Lower leg skin (tissue), 4 donors: Measurements from ENCODE around the gene ARHGAP12. TPM values are rescaled to one million over a fixed set of nuclear protein-coding genes. Genes with fewer than 3 reads are reported as not detected.
"Not testable (repeated sequence)": the region's sequence is repeated elsewhere in the genome, so short reads cannot be mapped to it uniquely, and the experiment has no call there.

Source experiments
- DNase-seq, 2 donors: peaks; one replicate each; pipeline ENCODE4 v3.0.0-alpha.2; 2019; ENCODE audit warnings: low spot score in 2 of 2
- H3K4me3 ChIP-seq: fragments of 200-600 bp; sonication (generic); 2 replicates; pipeline ENCODE4 v1.5.1; 2017; ENCODE audit warnings: mild to moderate bottlenecking, low read depth; ENCODE audit not compliant: poor library complexity, severe bottlenecking
- POLR2A ChIP-seq, 2 donors: fragments of 450-650 bp; IDR thresholded peaks; one replicate each; pipeline ENCODE4 v1.6.1; 2016 to 2017; ENCODE audit warnings: antibody characterized with exemption in 2 of 2, mild to moderate bottlenecking in 1 of 2, moderate library complexity in 1 of 2
- WGBS, 2 donors: methylation state at CpG; one replicate each; pipeline ENCODE4 v1.1.5; 2018; 5-methylcytosine and 5-hydroxymethylcytosine counted together
- intact Hi-C: fragments of 100-400 bp; cut with DNase I; formaldehyde crosslinking; loops from one replicate; pipeline ENCODE4 v1.15.0; 2023; ENCODE audit warnings: low total_unique reads
- total RNA-seq, 4 donors: library from RNA; depleted of rRNA; stranded (reverse); fragments of >200 nt; gene quantifications; one replicate each; pipeline ENCODE4 v1.1.0, GENCODE V29; 2016
- TF ChIP-seq, protein P1 (sequence below), 3 donors: fragments of 450-650 bp; IDR thresholded peaks; one replicate each; pipeline ENCODE4 v1.5.1; 2016; ENCODE audit warnings: antibody characterized with exemption in 3 of 3, mild to moderate bottlenecking in 3 of 3, moderate library complexity in 2 of 3

ARHGAP12 gene
- total RNA-seq, 4 donors from 2014 or later: 29.9 to 35.2 (median 31.4) TPM

DNA sequence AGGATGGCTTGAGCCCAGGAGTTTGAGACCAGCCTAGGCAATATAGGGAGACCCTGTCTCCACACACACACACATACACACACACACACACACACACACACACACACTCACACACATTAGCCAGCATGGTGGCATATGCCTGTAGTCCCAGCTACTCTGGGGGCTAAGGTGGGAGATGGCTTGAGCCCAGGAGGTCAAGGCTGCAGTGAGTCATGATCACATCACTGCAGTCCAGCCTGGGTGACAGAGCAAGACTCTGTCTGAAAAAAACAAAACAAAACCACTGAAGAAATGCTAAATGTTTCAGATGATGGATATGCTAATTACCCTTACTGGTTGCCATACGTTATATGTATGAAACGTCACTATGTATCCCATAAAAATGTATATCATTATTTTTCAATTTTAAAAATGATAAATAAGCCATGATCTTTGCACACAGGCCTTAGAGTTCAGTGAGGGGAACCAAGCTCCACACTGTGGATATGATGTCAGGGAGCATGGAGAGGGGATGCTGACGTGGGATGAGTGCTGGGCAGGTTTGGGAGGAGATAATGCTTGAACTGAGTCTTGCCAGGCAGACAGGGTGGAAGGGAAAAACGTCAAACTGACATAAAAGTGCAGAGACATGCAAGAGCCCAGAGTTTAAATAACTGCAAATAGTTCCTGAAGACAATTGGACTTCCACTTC, 45.9 kb upstream of the ARHGAP12 start:
- no peak for TF ChIP-seq POLR2A (IDR thresholded peaks at IDR 0.05)
- TF ChIP-seq, protein P1, sequence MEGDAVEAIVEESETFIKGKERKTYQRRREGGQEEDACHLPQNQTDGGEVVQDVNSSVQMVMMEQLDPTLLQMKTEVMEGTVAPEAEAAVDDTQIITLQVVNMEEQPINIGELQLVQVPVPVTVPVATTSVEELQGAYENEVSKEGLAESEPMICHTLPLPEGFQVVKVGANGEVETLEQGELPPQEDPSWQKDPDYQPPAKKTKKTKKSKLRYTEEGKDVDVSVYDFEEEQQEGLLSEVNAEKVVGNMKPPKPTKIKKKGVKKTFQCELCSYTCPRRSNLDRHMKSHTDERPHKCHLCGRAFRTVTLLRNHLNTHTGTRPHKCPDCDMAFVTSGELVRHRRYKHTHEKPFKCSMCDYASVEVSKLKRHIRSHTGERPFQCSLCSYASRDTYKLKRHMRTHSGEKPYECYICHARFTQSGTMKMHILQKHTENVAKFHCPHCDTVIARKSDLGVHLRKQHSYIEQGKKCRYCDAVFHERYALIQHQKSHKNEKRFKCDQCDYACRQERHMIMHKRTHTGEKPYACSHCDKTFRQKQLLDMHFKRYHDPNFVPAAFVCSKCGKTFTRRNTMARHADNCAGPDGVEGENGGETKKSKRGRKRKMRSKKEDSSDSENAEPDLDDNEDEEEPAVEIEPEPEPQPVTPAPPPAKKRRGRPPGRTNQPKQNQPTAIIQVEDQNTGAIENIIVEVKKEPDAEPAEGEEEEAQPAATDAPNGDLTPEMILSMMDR (IDR thresholded peaks at IDR 0.05): no peak
- 86 to 87% methylated on average over 4 of the region's 4 CpGs for WGBS, 2 donors

DNA sequence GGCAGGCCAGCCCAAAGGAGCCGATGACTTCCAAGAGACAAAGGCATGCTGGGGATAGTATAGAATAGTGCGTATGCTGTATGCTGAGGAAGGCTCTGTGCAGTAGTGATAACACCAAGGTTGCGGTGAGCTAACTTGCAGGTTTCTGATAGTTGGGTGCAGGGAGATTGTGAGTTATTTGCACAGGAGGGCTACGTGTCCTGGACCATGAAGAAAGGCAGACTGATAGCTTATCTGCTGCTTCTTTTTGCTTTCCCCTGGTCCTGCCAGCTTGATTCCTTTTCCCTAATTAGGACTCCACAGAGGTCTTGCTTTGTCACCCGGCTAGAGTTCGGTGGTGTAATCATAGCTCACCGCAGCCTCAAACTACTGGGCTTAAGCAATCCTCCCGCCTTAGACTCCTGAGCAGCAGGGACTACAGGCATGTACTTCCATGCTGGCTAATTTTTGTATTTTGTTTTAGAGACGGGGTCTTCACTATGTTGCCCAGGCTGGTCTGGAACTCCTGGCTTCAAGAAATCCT, 43.9 kb upstream of the ARHGAP12 start:
- WGBS, 2 donors: 95 to 97% methylated on average over 9 of the region's 9 CpGs
- TF ChIP-seq, protein P1 (IDR thresholded peaks at IDR 0.05): no peak
- H3K4me3 ChIP-seq: no peak overlapping the region
- intact Hi-C loops: no loop called here
- no peak for DNase-seq

More for the DNA sequence above, 45.9 kb upstream of the ARHGAP12 start:
- no peak overlapping the region for H3K4me3 ChIP-seq
- no peak for DNase-seq
- intact Hi-C loops: no loop called here

DNA sequence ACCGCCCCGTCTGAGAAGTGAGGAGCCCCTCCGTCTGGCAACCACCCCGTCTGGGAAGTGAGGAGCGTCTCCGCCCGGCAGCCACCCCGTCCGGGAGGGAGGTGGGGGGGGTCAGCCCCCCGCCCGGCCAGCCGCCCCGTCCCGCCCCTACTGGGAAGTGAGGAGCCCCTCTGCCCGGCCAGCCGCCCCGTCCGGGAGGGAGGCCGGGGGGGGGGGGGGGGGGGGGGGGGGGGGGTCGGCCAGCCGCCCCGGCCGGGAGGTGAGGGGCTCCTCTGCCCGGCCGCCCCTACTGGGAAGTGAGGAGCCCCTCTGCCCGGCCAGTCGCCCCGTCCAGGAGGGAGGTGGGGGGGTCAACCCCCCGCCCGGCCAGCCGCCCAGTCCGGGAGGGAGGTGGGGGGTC, 41.2 kb upstream of the ARHGAP12 start:
- WGBS, 2 donors: no CpG with 5 or more reads among the region's 32 CpGs
- DNase-seq, H3K4me3 ChIP-seq, intact Hi-C loops: not testable (repeated sequence)

DNA sequence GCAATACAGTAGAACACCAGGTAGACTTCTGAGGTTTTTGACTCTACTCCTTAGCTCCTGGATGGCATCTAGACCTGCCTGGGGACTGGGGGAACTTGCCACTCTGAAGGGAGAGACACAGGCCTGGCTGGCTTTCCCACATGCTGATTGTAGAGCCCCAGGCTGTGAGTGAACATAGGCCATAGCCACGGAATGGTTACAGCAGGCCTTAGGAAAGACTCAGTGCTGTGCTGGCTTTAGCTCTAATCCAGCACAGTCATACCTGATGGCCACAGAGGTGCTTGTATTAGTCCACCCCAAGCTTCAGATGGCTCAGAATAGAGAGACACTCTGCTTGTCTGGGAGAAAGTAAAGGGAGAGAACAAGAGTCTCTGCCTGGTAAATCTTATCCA, 35.0 kb upstream of the ARHGAP12 start:
- DNase-seq: no peak
- intact Hi-C loops: no loop called here
- 64 to 80% methylated on average over 1 of the region's 1 CpG for WGBS, 2 donors
- no peak overlapping the region for H3K4me3 ChIP-seq
- TF ChIP-seq POLR2A (IDR thresholded peaks at IDR 0.05): no peak
- TF ChIP-seq, protein P1 (IDR thresholded peaks at IDR 0.05): no peak

DNA sequence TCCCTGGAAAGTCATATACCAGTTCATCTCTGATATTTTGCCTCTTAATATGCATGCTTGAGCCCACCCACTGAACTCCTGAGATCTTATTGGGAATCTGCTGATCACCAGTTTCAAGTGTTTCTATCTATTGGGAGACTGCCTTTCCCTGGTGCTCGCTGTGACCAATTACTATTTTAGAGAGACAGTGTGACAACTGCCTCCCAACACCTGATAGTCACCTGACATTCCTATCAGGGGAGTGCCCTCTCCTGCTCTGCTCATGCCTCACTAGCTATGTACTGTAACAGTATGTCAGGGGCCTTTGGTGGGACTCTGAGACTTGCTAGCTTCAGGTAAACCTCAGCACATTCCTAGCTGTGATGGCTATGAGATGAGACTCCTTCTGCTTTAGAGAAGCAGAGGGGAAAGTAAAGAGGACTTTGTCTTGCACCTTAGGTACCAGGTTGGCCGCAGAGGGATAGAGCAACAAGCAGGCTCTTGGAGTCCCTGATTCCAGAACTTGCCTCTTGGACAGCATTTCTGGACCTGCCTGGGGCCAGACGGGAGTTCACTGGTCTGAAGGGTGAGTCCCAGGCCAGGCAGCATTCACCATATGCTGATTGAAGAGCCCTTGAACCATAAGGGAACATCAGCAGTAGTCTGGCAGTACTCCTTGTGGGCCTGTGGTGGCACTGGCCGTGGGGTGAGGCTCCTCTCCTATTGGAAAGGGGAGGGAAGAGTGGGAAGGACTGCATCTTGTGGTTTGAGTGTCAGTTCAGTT, 34.4 kb upstream of the ARHGAP12 start:
- intact Hi-C loops: no loop called here
- WGBS, 2 donors: 86 to 89% methylated on average over 4 of the region's 4 CpGs
- TF ChIP-seq, protein P1 (IDR thresholded peaks at IDR 0.05): no peak
- TF ChIP-seq POLR2A (IDR thresholded peaks at IDR 0.05): no peak
- H3K4me3 ChIP-seq: no peak overlapping the region
- no peak for DNase-seq

DNA sequence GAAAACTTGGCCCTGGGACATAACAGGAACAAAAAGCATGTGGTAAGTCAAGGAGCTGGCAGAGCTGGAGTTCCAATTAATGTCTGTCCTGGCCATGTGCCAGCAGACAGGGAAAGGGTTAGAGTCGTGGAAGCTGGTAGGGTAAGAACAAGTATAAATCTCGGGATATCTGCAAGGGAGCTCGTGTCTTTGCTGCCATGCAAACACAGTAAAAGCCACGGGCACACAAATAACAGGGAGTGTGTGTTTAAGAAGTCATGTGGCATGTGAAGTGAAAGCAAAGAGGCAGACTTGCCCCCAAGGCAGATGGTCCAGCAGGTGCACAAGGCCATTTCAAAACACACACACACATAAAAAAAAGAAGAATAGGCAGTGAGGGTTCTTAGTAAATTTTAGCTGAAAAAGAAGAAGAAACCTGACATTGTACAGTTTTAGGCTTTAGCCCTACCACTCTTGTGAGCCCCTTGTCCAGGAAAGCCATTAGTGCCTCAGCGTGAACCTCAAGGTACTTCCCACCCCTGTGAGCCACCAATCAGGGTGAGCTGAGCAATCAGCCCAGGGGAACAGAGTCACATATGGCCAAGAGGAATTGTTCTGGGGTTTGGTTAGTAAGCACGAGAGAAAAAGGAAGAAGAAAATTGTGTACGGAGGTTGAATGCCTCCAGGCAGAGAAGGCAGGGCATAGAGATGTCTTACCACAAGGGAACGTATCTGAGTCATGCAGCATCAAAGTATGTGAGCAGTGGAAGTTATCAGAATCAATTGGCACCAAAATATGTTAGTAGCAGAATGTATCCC, 32.8 kb upstream of the ARHGAP12 start:
- 45 to 49% methylated on average over 8 of the region's 8 CpGs for WGBS, 2 donors
- intact Hi-C loops: no loop called here
- no peak for DNase-seq
- TF ChIP-seq, protein P1 (IDR thresholded peaks at IDR 0.05): no peak
- no peak for TF ChIP-seq POLR2A (IDR thresholded peaks at IDR 0.05)
- H3K4me3 ChIP-seq: no peak overlapping the region
